GM19239 (cell line): ENCODE data around the gene ENDOG.
"Not testable (repeated sequence)": the region's sequence is repeated elsewhere in the genome, so short reads cannot be mapped to it uniquely, and the experiment has no call there.

Experiments
- DNase-seq: peaks from one replicate; pipeline ENCODE4 v3.0.0; 2011; ENCODE audit warnings: low spot score; ENCODE audit not compliant: insufficient read length
- FAIRE-seq: peaks from 2 replicates; lab custom pipeline; 2011; peaks lifted over from hg19 to GRCh38; lab: Jason Lieb, UNC

The ENDOG gene

DNA sequence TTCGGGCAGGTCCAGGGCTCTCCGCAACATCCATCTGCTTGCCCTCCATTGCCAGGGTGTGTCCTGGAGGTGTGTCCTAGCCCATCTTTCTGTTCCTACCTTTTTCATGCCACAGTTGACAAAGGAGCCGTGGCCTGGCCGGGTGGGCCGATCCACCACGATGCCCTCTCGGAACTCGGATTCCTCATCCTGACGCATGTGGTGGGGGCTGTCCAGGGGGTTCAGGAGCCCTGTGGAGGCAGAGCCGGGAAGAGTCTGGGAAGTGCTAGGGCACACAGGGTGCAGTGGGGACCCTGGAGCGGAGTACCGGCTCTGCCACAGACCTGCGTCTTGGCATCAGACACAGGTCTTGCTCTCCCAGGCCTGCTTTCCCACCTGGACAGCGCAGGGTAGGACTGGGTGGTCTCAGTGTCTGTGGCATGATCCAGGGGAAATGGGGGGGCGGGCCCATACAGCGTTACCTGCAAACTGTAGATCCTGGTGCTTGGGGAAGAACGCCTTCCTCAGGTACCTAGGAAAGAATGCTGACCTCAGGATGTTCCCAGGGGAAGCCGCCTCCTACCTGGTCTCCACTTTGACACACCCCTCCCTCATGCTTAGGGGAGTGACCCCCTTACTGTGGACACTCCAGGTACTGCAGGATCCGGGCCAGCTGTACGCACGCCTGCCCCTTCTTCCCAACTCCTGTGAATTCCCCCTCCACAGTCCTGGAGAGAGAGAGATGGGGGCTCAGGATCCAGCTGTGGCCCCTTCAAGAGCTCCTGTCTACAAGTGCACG, 7.8 kb downstream of the ENDOG start:
- FAIRE-seq (no peak), DNase-seq (no peak)

DNA sequence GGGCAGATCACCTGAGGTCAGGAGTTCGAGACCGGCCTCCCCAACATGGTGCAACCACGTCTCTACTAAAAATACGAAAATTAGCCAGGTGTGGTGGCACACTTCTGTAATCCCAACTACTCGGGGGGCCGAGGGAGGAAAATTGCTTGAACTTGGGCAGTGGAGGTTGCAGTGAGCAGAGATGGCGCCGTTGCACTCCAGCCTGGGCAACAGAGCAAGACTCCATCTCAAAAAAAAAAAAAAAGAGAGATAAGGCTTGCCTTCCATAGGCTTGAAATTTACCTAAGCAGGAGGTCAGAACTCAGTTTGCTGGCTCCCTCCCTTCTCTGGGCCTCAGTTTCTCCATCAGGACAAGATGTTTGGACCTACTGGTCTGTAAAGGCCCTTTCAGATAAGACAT, 10.0 kb downstream of the ENDOG start:
- DNase-seq (no peak), FAIRE-seq (no peak)

DNA sequence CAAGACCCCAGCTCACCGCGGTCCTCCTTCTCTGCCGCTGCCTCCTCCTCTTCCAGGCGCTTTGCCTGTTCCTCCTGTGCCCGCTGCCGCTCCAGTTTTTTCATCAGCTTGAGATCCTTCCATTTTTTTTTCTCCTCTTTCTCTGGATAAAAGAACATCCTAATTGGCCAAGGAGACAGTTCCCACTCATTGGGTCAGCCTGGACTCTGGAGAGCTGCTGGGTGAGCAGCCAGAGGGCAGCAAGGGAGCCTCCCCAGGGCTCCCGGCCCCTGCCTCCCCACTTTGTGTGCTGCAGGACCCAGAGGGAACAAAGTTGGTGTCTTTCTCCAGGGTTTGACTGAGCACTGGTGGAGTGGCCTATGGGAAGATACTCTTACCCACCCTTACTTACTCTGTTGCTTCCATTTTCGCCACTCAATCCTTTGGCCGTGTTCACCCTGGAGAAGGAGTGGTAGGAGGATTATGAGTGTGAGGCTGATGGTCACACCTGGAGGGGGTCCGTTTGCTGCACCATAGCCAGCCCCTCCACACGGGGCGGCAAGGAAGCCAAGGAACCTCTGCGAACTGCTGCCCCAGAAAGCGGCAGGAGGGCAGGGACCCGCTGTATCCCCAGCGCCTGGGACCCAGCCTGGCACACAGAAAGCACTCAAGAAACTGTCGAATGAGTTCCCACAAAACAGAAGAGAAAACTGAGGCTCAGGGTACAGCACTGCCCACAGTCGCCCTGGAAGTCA, 10.6 kb downstream of the ENDOG start:
- no peak for FAIRE-seq
- no peak for DNase-seq

DNA sequence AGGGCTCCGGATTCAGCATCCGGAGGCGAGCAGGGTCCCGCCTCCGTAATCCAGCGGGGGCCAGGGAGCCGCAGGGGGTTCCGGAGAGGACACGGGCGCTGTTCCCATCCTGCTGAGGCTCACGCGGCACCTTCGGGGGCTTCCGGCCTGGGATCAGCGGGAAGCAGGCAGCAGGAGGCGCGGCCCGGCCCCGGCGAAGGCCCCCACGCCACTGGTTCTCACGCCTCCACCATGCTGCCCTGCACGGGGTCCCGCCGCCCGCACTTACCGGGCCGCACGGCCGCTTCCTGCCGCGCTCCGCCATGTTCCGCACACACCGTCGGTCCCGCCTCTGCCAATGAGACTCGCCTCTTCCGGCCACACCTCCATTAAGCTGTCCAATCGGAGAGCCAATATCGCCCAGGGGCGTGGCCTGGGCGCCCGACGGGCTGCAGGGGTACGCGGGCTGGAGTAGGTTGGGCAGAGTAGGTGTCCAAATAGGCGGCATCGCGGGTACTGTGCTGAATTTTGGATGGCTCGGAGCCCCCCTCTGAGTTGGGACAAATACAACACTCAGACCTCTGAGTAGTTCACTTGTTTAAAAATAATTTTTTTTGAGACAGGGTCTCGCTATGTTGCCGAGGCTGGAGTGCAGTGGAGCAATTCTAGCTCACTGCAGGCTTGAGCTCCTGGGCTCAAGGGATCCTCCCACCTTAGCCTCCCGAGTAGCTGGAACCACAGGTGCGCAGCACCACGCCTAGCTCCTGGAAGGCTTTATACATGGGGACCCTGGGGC, 11.4 kb downstream of the ENDOG start, which contains the start of gene SPOUT1:
Gene SPOUT1 (minus strand): TSS at position 318 of the 775 bp plus-strand sequence. CDS start 14 bp downstream, at position 304.
- DNase-seq, result peak; percentile 99
- peak; percentile 95 for FAIRE-seq

DNA sequence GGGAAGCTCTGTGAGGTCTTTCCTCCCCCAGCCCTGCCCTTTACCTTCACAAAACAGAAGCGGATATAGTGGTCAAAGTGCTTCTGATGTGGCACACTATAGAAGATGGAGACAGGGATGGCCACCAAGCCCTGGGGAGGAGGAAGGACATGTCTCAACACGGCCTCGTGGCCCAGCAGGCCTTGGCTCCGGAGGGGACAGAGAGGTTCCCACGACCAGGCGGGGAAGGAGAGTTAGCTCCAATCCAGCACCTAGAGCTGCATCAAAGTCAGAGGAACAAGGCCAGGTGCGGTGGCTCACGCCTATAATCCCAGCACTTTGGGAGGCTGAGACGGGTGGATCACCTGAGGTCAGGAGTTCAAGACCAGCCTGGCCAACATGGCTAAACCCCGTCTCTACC, 15.4 kb downstream of the ENDOG start:
- FAIRE-seq (no peak), DNase-seq (no peak)

DNA sequence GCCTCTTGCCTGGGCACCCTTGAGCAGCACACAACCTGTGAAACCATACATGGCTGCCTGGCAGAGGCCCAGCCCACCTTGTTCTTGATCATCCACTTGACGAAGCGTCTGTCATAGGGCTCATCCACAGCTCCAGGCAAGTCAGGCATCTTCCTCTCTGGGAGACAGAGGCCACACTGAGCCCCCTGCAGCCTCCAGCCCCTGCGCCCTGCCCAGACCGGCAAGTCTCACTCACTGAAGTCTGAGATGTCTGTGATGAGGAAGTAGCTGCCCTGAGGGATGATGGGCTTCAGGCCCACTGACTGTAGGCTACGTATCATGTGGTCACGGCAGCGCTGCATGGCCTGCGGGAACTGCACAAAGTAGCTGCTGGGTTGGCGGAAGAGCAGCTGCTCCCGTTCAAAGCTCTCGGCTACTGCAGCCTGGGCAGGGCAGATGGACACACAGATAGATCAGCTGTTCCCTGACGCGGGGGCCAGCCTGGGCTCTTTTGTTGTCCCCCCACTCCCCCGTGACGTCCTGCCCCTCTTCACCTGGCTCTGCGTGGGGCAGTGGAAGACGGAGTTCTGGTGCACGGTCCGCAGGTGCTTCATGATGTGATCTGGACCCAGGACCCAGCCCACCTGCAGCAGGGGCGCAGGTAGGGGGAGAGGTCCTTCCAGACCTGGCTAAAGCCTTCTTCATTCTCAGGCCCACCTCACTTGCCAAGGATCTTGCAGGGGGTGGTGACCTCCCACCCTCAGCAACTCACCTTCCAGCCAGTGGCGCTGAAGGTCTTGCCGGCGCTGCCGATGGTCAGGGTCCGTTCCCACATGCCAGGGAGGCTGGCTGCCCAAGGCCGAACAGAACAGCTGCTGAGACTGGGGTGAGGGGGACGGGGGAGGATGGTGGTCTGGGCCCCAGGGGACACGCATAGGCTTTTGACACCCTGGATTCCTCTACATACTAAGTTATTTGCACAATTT, 17.2 kb downstream of the ENDOG start:
- DNase-seq, result no peak
- FAIRE-seq, result no peak

DNA sequence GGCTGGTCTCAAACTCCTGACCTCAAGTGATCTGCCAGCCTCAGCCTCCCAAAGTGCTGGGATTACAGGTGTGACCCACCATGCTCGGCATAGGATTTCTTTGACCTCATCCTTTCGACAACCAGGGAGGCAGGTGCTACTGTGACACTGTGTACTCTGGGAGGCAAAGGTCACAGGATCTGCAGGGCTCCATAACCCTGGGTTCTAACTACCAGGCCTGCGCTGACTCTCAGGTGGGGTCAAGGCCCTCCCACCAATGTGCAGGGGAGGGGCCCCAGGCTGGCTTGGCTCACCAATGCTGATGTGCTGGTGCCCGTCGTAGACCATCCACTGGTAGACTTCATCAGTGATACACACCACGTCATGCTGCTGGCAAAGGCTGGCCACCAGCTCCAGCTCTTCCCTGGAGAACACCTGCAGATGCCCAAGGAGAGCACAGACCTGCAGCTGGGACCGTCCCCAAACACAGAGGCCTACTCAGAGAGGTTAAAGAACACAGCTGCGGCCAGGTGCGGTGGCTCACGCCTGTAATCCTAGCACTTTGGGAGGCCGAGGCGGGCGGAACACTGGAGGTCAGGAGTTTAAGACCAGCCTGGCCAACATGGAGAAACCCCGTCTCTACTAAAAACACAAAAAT, 18.3 kb downstream of the ENDOG start:
- FAIRE-seq (no peak), DNase-seq (no peak)

DNA sequence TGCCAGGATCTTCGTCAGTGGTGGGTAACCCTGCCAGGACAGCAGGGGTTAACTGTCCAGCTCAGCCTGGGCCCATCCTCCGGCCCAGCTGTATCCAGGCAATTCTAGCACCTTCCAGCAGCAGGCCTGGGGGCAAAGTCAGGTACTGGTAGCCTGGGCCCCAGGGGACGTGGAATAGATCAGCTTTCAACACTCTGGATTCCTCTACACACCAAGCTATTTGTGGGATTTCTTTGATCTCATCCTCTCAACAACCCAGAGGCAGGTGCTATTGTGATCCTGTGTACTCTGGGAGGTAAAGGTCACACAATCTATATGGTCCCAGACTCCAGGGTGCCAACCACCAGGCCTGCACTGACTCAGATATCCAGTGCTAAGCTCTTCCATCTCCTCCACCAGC, 20.0 kb downstream of the ENDOG start:
- DNase-seq (no peak), FAIRE-seq (no peak)

DNA sequence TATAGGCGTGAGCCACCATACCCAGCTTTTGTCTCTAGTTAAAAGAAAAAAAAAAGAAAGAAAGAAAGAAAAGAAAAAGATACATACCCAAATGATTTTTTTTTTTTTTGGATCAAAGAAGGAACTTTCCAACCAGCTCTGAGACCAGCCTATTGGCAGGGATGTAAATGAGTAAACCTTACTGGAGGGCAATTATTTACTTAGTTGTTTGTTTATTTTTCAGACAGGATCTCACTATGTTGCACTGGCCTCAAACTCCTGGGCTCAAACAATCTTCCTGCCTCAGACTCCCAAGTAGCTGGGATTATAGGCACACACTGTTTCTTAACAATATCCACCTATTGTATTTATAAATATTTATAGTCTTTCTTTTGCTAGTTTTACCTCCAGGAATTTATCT, 22.2 kb downstream of the ENDOG start:
- DNase-seq (no peak), FAIRE-seq (no peak)

DNA sequence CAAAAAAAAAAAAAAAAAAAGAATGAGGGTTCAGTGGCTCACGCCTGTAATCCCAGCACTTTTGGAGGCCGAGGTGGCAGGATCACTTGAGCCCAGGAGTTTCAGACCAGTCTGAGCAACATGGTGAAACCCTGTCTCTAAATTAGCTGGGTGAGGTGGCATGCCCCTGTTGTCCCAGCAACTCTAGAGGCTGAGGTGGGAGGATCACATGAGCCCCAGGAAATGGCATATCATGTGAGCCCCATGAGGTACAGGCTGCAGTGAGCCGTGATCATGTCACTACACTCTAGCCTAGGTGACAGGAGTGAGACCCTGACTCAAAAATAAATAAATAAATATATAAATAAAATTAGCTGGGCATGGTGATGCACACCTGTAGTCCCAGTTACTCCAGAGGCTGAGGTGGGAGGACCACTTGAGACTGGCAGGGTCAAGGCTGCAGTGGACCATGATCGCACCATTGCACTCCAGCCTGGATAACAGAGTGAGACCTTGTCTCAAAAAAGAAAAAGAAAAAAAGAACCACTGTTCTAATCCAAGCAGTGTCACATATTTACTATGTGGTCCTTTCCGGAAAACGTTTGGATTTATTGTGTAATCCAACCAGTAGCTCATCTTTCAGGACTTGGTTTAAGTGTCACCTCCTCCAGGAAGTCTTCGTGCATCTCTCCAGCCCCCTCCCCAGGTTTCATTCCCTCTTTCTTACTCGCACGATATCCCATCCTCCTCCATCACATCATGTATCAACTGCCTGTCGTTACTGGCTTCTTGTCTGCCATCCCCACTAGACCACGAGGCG, 23.6 kb downstream of the ENDOG start:
- no peak for DNase-seq
- FAIRE-seq, result no peak

DNA sequence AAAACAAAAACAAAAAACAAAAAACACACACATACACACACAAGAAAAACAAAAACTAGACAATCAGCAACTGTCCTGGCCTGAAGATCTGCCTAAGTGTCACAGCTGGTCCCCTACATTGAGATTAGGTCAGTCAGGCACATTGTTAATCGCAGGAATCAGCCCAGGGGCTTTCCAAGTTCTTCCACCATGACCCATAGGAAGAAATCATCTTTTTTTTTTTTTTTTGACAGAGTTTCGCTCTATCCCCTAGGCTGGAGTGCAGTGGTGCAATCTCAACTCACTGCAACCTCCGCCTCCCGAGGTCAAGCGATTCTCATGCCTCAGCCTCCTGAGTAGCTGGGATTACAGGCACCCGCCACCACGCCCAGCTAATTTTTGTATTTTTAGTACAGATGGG, 24.9 kb downstream of the ENDOG start:
- DNase-seq, FAIRE-seq: not testable (repeated sequence)

DNA sequence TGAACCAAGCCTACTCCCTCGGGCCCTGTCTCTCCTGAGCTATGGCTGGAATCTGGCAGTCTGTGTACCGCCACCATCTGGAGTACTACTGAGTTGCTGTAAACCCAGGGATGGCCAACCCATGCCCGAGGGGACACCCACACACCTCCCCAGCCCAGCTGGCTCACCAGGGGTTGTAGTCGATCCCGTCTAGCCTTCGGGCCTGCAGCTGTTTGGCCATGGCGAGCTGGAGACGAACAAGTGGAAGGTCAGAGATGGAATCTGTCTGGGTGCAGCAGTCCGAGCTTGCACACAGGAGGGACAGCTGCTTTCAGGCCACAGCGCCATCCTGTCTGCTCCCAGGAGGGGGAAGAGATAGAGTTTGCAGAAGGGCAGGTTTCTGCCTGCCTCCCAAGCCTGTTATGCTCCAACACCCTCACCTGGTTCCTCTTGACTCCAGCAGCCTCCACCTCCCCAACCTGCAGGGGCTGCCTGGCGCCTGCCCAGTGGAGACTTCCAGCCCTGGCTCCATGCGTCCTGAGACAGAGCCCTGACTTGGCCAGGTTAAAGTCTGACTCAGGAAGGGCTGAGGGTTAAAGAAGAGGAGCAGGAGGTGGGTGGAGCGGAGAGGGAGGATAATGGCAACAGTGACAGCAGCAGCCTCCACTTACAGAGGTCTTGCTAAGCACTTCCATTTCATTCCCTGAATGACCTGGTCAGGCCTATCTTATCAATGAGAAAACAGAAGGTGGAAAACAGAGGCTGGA, 27.1 kb downstream of the ENDOG start:
- FAIRE-seq (no peak), DNase-seq (no peak)

DNA sequence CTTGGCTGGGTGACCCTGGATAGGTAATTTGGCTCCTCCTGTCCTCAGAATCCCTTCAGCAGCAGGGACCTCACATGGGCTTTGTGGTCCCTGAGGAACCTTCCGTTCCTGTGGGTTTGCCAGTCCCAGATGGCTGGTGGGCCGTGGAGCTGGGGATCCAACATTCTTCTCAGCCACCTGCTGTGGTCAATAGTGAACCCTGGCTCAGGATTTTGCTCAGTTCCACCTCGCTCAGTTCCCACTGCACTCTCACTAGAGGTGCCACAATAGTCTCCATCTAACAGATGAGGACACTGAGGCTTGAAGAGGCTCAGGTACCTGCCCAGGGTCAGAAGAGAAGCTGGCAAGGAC, 28.4 kb downstream of the ENDOG start:
- no peak for FAIRE-seq
- DNase-seq, result no peak

DNA sequence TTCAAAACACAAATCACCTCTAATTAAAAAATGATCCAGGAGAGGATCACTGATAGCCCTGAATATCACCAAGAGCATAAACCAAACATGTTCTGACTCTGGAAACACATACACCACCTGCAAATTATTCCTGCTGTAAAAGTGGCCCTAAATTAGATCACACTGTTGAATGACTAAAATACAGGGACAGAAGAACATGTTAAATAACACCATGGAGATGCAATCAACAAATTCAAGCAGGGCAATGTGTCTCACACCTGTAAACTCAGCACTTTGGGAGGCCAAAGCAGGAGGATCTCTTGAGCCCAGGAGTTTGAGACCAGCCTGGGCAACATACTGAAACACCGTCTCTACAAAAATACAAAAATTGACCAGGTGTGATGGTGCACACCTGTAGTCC, 29.5 kb downstream of the ENDOG start:
- no peak for FAIRE-seq
- no peak for DNase-seq

DNA sequence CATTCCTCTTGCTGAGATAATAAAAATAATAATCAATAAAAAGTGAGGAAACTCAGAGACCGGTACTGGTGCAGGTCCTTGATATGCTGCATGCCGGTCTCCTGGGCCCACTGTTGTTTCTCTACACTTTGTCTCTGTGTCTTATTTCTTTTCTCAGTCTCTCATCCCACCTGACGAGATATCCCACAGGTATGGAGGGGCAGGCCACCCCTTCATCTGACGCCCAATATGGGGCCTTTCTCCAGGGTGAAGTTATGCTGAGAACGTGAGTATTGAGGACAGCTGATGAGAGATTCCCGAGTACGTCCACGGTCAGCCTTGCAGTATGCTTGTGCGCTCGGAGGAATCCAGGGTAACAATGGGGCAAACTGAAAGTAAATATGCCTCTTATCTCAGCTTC, 32.7 kb downstream of the ENDOG start:
- not testable (repeated sequence) for FAIRE-seq, DNase-seq

DNA sequence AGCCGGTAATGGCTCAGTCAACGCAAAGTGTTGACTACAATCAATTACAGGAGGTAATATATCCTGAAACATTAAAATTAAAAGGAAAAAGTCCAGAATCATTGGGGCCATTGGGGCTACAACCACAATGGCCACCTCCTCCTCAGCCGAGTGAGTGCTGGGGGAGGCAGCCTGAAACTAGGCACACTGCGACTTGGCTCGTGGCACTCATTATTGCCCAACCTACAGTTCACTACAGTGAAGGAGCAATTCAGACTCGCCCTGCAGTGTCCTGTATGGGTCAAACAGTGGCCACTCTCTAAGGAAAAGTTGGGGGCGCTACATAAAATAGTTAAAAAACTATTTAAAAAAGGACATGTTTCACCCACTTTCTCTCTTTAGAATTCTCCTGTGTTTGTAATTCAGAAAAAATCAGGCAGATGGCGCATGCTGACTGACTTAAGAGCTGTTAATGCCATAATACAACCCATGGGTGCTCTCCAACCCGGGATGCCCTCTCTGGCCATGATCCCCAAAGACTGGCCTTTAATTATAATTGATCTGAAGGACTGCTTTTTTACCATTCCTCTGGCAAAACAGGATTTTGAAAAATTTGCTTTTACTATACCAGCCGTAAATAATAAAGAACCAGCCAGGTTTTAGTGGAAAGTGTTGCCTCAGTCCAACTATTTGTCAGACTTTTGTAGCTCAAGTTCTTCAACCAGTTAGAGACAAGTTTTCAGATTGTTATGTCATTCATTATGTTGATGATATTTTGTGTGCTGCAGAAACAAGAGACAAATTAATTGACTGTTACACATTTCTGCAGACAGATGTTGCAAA, 33.7 kb downstream of the ENDOG start:
- not testable (repeated sequence) for DNase-seq, FAIRE-seq

DNA sequence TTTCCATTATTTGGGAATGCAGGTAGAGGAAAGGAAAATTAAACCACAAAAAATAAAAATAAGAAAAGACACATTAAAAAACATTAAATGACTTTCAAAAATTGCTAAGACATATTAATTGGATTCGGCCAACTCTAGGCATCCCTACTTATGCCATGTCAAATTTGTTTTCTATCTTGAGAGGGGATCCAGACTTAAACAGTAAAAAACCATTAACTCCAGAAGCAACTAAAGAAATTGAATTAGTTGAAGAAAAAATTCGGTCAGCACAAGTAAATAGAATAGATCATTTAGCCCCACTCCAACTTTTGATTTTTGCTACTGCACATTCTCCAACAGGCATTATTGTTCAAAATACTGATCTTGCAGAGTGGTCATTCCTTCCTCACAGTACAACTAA, 34.3 kb downstream of the ENDOG start:
- not testable (repeated sequence) for FAIRE-seq, DNase-seq
